Measurements from ENCODE around the gene IL20.

The IL20 gene

DNA sequence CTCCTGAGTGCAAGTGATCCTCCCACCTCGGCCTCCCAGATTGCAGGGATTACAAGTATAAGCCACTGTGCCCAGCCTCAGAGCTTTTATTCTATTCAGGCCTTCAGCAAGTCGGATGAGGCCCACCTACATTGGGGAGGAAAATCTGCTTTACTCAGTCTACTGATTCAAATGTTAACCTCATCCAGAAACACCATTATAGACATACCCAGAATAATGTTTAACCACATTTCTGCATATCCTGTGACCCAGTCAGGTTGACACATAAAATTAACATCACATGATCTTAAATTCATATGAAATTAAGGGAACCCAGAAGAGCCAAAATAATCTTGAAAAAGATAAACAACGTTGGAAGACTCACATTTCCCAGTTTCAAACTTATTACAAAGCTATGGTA lies 14.9 kb downstream of the IL20 start:
- DNase-seq (ENCODE audit: low read depth): no peak

DNA sequence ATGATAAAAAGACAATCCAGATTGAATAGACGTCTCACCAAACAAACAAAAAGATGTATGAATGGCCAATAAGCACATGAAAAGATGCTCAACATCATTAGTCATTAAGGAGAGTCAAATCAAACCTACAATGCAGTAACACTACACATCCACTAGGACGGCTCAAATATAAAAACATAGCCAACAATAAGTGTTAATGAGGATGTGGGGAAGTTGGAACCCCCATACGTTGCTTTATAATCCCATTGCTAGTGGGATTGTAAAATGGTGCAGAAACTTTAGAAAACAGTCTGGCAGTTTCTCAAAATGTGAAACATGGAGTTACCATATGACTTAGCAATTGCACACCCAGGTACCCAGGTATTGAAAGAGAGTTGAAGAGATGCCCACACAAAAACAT lies 17.1 kb downstream of the IL20 start:
- no peak for DNase-seq (ENCODE audit: low read depth)

DNA sequence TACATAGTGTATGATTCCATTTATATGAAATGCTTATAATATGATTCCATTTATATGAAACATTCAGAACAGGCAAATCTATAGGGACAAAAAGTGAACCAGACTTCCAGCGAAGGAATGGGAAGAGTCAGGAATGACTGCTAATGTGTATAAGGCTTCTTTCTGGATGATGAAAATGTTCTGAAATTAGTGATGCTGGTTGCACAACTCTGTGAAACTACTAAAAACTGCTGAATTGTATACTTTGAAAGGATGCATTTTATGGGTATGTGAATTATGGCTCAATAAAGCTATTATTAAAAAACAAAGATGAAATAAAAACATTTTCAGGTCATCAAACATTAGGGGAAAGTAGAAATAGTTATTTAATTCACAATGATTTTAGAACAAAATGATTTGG lies 17.7 kb downstream of the IL20 start:
- DNase-seq (ENCODE audit: low read depth): no peak

DNA sequence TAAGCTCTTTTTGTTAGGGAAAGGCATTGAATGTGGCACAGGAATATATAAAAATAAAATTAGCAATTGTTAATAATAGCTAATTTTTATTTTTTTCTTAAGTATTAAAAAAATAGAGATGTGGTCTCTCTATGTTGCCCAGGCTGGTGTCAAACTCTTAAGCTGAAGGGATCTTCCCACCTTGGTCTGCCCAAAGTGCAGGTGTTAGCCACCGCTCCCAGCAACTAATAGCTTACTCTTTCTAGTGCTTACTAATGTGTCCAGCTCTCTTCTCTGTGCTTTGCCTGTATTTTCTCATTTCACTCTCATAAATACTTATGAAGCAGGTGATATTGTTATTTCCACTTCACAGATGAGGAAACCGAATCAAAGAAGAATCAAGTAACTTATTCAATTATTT lies 18.5 kb downstream of the IL20 start:
- DNase-seq (ENCODE audit: low read depth): no peak

DNA sequence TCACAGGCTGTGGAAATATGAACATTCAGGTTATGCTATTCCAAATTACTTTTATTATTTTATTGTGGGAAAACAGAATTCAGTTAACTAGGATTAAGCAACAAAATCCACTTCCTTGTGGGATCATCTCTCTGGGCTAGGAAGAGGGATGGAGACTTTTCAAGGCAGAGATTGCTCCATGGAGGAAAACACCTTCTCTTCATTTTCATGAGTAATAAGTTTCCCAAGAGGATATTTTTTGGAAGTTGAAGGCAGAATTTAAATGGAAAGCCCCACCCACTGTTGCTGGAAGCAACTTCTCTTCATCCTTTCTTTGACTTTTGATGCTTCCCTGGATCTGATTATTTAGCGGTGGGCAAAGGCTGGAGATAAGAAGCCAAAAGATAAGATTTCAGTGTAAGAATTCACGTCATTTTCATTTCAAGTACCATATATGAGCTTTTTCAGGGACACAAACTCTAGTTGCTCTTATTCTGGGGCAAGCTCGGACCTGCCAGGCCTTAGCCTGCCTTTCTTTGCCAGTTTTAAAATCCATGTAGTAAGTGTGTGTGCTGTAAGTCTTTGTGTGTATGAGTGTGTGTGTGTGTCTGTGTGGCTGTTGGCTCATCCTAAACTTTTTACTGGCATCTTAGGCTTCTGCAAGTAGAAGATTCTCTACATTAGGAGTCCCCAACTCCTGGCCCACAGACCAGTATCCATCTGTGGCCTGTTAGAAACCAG lies 20.1 kb downstream of the IL20 start:
- DNase-seq (ENCODE audit: low read depth): no peak

DNA sequence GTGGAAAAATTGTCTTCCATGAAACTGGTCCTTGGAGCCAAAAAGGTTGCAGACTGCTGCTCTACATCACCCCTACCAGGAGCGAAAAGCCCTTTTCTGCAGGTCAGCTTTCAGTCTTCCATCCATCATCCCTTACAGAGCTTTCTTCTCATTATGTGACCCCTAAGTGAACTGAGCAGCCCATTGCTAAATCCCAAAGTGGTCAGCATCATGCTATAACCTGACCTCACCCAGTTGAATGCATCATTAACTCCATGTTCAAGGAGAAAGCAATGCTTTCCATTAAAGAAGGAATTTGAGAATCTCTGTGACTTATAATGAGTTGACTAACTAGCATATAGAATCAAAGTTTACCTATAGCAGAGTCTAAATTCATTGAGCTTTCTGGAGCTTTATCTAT lies 21.4 kb downstream of the IL20 start:
- no peak for DNase-seq (ENCODE audit: low read depth)

DNA sequence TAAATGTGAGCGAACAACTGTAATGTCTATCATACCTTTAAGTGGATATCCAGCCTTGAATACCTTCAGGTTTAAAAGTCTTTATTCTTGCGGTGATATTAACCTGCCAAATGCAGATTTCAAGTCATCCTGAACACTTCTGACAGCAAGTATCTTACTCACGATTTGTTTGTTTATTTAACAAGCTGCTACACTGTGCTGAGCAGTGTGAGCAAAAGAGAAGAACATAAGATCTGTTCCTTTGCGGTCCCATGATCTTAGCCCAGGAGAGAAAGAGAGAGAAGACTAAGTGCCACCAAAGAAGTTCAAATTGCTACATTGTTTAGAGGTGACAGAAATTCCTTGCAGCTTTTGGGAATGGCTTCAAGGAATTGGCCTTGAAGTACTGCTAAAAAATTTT lies 22.3 kb downstream of the IL20 start:
- DNase-seq (ENCODE audit: low read depth): peak; percentile 67

DNA sequence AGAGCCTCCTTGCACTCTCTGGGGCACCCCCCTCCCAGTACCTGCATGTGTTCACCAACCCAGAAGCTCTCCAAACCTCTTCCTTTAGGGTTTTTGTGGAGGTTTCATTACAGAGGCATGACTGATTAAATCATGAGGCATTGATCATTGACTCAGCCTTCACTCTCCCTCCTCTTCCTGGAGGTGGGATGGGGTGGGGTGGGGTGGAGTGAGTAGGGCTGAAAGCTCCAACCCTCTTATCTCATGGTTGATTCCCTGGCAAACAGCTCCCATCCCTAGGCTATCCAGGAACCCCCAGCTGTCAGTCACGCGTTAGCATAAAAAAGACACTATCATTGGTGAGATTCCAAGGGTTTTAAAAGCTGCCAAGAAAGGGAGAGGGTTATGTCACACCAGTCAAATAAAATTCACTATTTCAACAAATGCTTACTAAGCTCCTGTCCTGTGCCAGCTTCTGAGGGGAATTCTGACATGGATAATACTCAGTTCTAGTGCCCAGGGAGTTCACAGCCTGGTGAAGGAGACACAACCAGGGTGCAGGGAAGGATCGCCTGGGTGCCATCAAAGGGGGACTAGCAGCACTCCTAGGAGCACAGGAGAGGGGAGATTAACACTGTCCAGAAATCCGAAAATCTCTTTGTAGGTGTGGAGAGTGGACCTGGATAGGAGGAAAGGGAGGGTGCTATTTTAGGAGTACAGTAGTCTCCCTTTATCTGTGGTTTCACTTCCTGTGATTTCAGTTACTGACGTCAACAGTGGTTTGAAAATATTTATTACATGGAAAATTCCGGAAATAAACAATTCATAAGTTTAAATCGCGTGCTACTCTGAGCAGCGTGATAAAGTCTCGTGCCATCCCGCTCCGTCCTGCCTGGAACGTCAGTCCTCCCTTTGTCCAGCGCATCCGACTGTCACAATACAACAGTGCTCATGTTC lies 25.0 kb downstream of the IL20 start:
- DNase-seq (ENCODE audit: low read depth): peak; percentile 91

DNA sequence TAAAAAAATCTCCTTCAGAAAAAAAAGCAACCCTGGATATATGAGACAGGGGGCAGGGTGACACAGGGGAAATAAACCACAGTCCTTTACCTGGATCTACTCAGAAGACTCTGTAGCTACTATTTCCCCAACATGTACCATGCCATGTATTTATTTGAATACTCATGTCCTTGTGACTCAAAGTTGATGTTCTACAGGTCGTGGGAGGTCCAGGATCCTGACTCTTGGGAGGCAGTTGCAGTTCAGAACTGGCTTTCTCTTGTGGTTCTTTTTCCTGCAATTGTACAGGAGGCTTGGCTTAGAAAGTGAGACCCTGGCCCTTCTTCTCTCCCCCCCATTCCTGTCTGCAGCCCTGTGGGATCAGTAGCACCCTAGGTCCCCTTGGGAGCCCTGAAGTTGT lies 26.0 kb downstream of the IL20 start:
- DNase-seq (ENCODE audit: low read depth): peak; percentile 51

DNA sequence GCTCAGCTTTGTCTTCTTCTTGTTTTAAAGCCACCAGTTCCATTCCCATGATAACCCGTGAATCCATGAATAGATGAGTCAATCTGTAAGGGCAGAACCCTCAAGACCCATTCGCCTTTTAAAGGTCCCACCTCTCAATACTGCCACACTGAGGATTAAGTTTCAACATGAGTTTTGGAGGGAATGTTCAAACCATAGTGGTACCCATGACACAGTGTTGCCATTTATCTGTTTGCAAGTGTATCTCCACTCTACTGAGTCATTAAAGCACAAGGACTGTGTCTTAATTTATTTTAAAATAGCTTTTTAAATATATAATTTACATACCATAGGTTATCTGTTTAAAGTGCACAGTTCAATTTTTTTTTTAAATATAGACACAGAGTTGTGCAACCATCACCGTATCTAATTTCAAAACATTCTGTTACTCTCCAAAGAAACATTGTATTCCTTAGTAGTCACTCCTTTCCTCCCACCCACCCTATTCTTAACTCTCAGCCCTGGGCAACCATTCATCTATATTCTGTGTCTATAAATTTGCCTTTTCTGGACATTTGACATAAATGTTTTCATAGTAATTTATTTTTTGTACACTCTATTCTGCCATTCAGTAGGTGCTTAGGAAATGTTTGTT lies 27.0 kb downstream of the IL20 start:
- peak; percentile 66 for DNase-seq (ENCODE audit: low read depth)

DNA sequence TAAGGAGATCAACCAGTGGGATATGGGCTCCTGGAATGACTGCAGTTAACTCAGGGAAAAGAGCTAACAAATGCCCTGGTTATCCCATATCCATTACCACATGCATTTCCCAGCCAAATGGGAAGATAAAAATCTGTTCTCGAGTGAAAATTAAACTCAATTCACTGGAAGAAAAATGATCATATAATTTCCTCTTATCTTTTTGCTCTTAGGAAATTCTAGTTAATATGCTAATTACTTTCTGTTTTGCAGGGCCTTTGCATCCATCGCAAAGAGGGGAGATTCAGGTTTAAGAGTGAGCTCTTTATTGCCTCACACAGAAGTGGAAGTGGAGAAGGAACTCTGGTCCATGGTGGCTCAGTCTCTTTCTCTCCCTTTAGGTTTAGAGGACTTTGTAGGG lies 28.0 kb downstream of the IL20 start:
- no peak for DNase-seq (ENCODE audit: low read depth)

DNA sequence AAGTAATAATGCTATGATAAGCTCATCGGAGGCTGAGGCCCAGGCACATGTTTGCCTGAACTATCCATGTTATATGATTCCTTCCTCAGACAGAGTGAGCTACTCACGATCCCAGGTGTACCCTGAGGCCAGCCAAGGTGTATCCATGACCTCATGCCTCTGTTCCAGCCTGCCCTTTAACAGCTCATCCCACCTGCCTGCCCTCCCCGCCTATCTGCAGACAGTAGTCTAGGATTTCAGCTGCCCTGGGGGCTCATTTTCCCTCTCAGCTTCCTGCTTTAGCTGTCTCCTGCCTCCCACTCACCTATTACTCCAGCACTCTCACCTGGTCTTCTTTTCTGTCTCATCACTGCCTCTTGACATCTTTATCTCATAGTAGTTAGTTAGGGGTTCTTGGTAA lies 29.9 kb downstream of the IL20 start:
- no peak for DNase-seq (ENCODE audit: low read depth)

DNA sequence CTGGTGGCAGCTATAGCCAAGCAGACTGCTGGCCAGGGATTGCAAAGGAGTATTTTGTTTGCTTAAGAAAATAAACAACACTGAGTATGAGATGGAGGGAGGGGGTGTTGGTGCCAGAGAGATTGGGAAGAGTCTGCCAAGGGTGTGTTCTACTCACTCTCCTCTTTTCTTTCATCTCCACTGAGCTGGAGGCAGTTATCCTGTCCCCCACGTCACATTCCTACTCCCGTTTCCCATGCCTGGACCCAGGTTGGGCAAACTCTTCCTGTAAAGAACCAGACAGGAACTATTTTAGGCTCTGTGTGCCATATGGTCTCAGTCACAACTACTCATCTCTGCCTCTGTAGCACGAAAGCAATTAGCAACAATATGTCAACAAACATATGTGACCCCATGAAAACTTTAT lies 30.4 kb downstream of the IL20 start:
- DNase-seq (ENCODE audit: low read depth): peak; percentile 42

DNA sequence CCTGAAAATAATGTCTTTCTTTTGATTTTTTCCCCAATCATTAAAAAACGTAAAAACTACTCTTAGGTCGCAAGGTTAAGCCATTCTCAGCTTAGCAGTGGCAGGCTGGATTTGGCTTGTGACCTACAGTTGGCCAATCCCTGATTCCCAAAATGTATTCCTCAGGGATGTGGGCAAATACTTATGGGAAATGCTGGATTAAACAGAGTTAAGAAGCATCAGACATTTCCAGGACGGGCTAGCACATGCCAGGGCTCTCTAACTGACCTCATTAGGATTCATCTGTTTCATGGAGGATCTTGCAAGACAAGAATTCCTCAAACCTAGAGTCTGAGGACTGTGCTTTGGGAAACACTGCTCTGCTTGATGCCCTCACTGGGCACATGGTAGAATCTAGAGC lies 30.8 kb downstream of the IL20 start:
- DNase-seq (ENCODE audit: low read depth): no peak

DNA sequence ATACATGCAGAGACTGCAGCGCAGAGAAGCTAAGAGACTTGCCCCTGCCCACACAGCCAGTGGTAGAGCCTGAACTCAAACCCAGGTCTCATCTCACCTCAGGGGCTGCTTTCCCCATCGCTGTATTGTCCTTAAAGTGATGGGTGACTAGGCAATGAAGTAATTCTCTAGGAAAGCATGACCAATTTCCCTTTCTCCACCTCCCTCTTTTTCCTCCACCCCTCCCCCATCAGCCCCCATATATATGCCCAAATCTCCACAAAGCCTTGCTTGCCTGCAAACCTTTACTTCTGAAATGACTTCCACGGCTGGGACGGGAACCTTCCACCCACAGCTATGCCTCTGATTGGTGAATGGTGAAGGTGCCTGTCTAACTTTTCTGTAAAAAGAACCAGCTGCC lies 31.8 kb downstream of the IL20 start, which contains the start of gene IL24:
Gene IL24, plus strand, starts transcription at position 269 of the 400 bp plus-strand sequence. CDS start 390 bp downstream, outside the sequence.
- DNase-seq (ENCODE audit: low read depth): no peak

DNA sequence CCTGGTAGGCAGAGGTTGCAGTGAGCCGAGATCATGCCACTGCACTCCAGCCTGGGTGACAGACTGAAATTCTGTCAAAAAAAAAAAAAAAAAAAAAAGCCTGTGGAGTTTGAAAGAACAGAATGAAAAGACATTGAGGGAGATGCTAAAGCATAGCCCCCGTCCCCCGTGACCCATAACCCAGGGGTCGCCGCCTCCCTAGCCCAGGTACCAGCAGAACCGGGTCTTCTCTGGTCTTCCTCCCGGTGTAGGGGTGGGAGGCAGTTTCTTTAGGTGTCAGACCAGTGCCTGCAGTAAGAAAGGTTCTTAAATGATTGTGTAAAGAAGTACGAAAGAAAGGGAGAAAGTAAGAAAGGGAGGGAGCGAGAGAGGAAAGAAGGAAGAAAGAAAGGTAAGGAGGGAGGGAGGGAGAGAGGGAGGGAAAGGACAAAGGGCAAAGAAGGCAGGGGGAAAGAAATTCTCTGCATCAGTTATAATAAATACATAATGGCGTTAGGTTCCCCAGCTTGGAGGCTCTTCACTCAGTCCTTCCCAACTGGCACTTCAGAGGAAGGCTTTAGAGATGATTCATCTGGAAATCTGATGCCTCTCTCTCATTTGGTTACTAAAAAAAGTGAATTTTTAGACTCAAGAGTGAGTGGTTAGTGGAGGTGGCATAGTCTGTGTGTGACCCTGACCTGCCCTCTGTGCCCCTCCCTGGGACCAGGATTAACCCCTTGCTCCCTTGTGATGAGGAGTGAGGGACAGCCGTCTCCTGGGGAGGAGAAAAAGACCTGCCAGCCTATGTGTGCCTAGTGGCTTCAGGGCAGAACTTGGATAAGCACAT lies 32.9 kb downstream of the IL20 start:
- DNase-seq (ENCODE audit: low read depth): peak; percentile 84

DNA sequence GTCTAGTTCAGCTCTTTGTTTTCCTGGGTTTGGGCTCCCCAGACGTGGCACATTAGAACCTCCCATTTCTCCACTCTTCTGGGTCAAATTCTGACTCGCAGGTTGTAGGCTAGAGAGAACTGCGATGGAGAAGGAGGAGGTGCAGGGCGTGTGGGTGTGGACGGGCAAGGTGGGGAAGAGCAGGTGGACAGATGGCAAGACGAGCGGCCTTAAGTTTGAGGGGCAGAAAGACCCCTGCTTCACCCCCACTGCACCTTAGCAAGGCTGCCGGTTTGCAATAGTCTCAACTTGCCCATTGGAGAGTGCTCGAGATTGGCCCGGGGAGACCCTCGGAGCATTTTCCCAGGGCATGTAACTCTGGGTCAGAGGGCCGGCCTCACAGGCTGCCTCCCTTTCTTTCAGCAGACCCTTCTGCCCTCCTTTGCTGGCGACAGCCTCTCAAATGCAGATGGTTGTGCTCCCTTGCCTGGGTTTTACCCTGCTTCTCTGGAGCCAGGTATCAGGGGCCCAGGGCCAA lies 33.5 kb downstream of the IL20 start:
- no peak for DNase-seq (ENCODE audit: low read depth)

DNA sequence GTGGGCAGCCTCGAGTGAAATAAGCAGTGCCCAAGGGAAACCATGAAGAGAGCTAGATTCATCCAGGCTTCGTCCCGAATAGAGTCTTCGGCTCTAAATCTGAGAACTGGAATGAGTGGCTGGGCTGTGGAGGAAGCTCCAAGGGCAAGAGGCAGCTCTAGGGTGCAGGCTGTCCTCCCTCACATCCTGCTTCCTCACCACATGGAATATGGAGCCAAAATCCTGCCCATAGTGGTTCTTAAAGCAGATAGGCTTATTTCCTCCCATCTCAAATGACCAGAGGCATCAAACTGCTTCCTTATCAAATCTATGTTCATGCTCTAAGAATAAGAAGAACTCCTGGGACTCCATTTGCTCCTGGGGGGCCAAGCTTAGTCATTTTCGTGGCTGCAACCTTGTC lies 34.3 kb downstream of the IL20 start:
- DNase-seq (ENCODE audit: low read depth): no peak

DNA sequence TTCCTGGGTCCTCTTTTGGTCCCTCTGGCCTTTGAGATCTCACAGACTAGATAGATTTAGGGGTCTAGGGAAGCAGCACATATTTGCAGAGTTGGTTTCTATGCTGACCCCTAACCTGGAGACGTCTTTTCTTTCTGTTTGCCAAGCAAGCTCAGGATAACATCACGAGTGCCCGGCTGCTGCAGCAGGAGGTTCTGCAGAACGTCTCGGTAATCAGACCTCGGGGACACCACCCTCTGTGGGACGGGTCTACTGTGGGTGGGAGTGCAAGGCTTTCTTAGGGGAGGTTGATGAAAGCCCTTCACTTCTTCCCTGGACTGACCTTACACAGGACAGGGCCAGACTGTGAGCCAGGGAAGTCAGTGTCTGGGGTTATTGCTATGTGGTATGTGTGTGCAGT lies 34.7 kb downstream of the IL20 start:
- DNase-seq (ENCODE audit: low read depth): no peak

DNA sequence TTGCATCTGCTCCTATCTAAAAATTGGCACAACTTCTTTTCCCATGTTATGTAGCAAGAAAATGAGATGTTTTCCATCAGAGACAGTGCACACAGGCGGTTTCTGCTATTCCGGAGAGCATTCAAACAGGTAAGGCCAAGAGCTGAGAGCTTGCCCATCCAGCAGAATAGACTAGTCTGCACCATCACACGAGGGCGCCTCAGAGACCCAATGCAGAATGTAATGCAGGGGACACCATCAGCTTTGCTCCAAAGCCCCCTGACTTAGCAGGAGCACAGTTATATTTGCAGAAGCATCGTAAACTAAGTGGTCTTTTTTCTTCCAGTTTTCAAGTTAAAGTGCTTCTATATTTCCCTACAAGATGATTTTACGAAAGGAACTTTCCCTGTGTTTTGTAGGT lies 36.5 kb downstream of the IL20 start:
- DNase-seq (ENCODE audit: low read depth): no peak

DNA sequence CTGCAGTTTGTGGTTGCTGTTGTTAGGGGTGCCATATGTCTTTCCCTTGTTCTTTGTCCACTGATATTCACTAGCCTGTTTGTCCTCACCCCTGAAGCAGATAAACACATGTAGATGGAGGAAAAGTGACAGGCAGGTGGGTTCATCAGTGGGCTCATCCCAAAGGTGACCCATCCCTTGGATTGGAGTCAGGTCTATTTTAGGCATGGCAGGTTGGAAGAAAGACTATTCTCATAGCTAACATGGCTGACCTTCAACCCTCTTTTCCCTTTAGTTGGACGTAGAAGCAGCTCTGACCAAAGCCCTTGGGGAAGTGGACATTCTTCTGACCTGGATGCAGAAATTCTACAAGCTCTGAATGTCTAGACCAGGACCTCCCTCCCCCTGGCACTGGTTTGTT lies 37.3 kb downstream of the IL20 start:
- DNase-seq (ENCODE audit: low read depth): no peak

DNA sequence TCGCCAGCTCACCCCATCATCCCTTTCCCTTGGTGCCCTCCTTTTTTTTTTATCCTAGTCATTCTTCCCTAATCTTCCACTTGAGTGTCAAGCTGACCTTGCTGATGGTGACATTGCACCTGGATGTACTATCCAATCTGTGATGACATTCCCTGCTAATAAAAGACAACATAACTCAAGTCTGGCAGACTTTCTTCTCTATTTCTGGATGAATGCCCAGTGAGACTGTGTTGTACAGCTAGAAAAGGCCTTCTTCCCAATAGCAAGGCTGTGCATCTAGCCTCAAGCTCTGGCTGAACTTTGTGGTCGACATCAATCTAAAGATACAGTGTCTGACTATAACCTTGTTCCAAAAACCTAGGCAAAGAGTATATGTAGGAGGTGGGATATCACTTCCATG lies 38.3 kb downstream of the IL20 start:
- no peak for DNase-seq (ENCODE audit: low read depth)
